GM23338 (cell line): ENCODE measurements around the gene VSTM2A. TPM values are rescaled to one million over a fixed set of nuclear protein-coding genes. Genes with fewer than 3 reads are reported as not detected.

Experiments
- ATAC-seq: fragments of 200-7000 bp; cut with Tn5 transposase; 3 replicates; pipeline ENCODE4 v1.9.1; 2020
- DNase-seq: peaks from one replicate; pipeline ENCODE4 v3.0.0-alpha.2; 2015; ENCODE audit warnings: low spot score
- H2AFZ ChIP-seq: fragments of 200-600 bp; sonication (generic); 2 replicates; pipeline ENCODE4 v1.8.0; 2016; ENCODE audit warnings: antibody characterized with exemption, mild to moderate bottlenecking, moderate library complexity
- H3F3A ChIP-seq: fragments of 200-600 bp; sonication (generic); replicated peaks from 2 replicates; pipeline ENCODE4 v1.8.0; 2017; ENCODE audit warnings: antibody characterized with exemption, mixed run types, low read depth
- H3K27ac ChIP-seq: fragments of 200-600 bp; sonication (generic); 2 replicates; pipeline ENCODE4 v1.6.1; 2016; ENCODE audit warnings: low read depth
- H3K27me3 ChIP-seq: fragments of 200-600 bp; sonication (generic); 2 replicates; pipeline ENCODE4 v1.8.0; 2016; ENCODE audit warnings: mild to moderate bottlenecking, mixed run types, moderate library complexity; ENCODE audit not compliant: insufficient read depth
- H3K36me3 ChIP-seq: fragments of 200-600 bp; sonication (generic); 2 replicates; pipeline ENCODE4 v1.8.0; 2016; ENCODE audit warnings: mild to moderate bottlenecking; ENCODE audit not compliant: insufficient read depth
- H3K4me1 ChIP-seq: fragments of 200-600 bp; sonication (generic); 2 replicates; pipeline ENCODE4 v1.8.0; 2016; ENCODE audit warnings: mild to moderate bottlenecking, moderate library complexity; ENCODE audit not compliant: insufficient read depth
- H3K4me2 ChIP-seq: fragments of 200-600 bp; sonication (generic); 2 replicates; pipeline ENCODE4 v1.7.1; 2017; ENCODE audit warnings: mixed run types
- H3K4me3 ChIP-seq: fragments of 200-600 bp; sonication (generic); 2 replicates; pipeline ENCODE4 v1.6.1; 2016; ENCODE audit warnings: mixed run types
- H3K79me2 ChIP-seq: fragments of 200-600 bp; sonication (generic); replicated peaks from 2 replicates; pipeline ENCODE4 v1.8.0; 2017; ENCODE audit warnings: mild to moderate bottlenecking; ENCODE audit not compliant: insufficient read depth
- H3K9me2 ChIP-seq: fragments of 200-600 bp; sonication (generic); 2 replicates; pipeline ENCODE4 v1.8.0; 2017; ENCODE audit not compliant: insufficient read depth
- H4K20me1 ChIP-seq: fragments of 200-600 bp; sonication (generic); replicated peaks from 2 replicates; pipeline ENCODE4 v1.8.0; 2017; ENCODE audit warnings: mild to moderate bottlenecking; ENCODE audit not compliant: insufficient read depth
- H3K27ac Mint-ChIP-seq: 2 replicates; pipeline ENCODE4 v1.8.0; 2020; ENCODE audit warnings: inconsistent platforms, mild to moderate bottlenecking, moderate library complexity, mixed read lengths
- H3K27me3 Mint-ChIP-seq: 3 replicates; pipeline ENCODE4 v1.8.0; 2022; ENCODE audit warnings: low read depth, mild to moderate bottlenecking, moderate library complexity, mixed read lengths, inconsistent platforms; ENCODE audit not compliant: insufficient read depth, poor library complexity
- H3K36me3 Mint-ChIP-seq: 3 replicates; pipeline ENCODE4 v1.8.0; 2021; ENCODE audit warnings: low read depth, mild to moderate bottlenecking, inconsistent platforms, moderate library complexity, mixed read lengths
- H3K4me1 Mint-ChIP-seq: 3 replicates; pipeline ENCODE4 v1.8.0; 2020; ENCODE audit warnings: mild to moderate bottlenecking, inconsistent platforms, mixed read lengths
- H3K4me3 Mint-ChIP-seq: 3 replicates; pipeline ENCODE4 v1.8.0; 2021; ENCODE audit warnings: moderate library complexity, mild to moderate bottlenecking, inconsistent platforms, mixed read lengths
- H3K9me3 Mint-ChIP-seq: 3 replicates; pipeline ENCODE4 v1.8.0; 2020; ENCODE audit warnings: moderate library complexity, mild to moderate bottlenecking, inconsistent platforms, mixed read lengths
- EZH2 ChIP-seq: fragments of 200-600 bp; sonication (generic); IDR thresholded peaks from one replicate; pipeline ENCODE4 v1.8.0; 2017; ENCODE audit warnings: antibody characterized with exemption, mild to moderate bottlenecking, low read depth; ENCODE audit not compliant: unreplicated experiment
- POLR2AphosphoS5 ChIP-seq: IDR thresholded peaks from 2 replicates; pipeline ENCODE4 v1.6.1; 2016; ENCODE audit warnings: antibody characterized with exemption, low read depth
- STAT1 ChIP-seq: IDR thresholded peaks from one replicate; pipeline ENCODE4 v1.6.1; 2016; ENCODE audit warnings: antibody characterized with exemption; ENCODE audit not compliant: unreplicated experiment
- polyA plus RNA-seq: library from polyadenylated mRNA; unstranded; fragments of >200 nt; fragmentation: Nextera tagmentation; extraction: Ambion mirVana; gene quantifications from 2 replicates; pipeline ENCODE4 v1.2.1, GENCODE V29; 2016
- total RNA-seq: library from RNA; depleted of rRNA; stranded (reverse); fragments of >200 nt; shearing (Covaris generic); gene quantifications from 2 replicates; pipeline ENCODE4 v1.2.3, GENCODE V29; 2014
- TF ChIP-seq, protein P1 (sequence below): IDR thresholded peaks from one replicate; pipeline ENCODE4 v1.6.1; 2018; ENCODE audit warnings: antibody characterized with exemption; ENCODE audit not compliant: unreplicated experiment
- TF ChIP-seq, protein P2 (sequence below), 2 experiments: fragments of 200-600 bp in 1 of 2; sonication (generic) in 1 of 2; conservative IDR thresholded peaks; 2 replicates each; pipeline versions ENCODE4 v1.5.1 to v1.6.1; 2016 to 2017; ENCODE audit warnings: antibody characterized with exemption in 2 of 2, low read depth in 2 of 2, mild to moderate bottlenecking in 2 of 2, moderate library complexity in 1 of 2

Gene VSTM2A
- total and polyA plus RNA-seq, 2 experiments from 2014 or later: 0.73 to 0.79 TPM

- Mint-ChIP-seq H3K36me3 (no peaks in the 10 kb centered on the region), H3K4me1 (peaks cover 7% of the 10 kb centered on the region; the same call in 2 of the 3 replicates), H3K27ac (no peak overlapping the region), H3K4me3 (no peak overlapping the region), H3K27me3 (peaks cover 2% of the 10 kb centered on the region), H3K9me3 (no peaks in the 10 kb centered on the region)
- TF ChIP-seq EZH2 (no peak), POLR2AphosphoS5 (no peak), STAT1 (no peak)
- ATAC-seq: no peak
- H4K20me1 ChIP-seq: no peaks in the 10 kb centered on the region
- no peak overlapping the region for H3K27ac ChIP-seq
- H2AFZ ChIP-seq: no peak overlapping the region
- no peaks in the 10 kb centered on the region for H3F3A ChIP-seq
- H3K9me2 ChIP-seq: 0 out of 2 replicates have a peak, but pooled peaks cover 5% of the 10 kb centered on the region
- peaks cover 4% of the 10 kb centered on the region for H3K4me1 ChIP-seq
- no peaks in the 10 kb centered on the region for H3K36me3 ChIP-seq
- no peak overlapping the region for H3K4me3 ChIP-seq
- no peaks in the 10 kb centered on the region for H3K79me2 ChIP-seq
- no peak overlapping the region for H3K4me2 ChIP-seq
- no peak for DNase-seq
- H3K27me3 ChIP-seq: no peaks in the 10 kb centered on the region
Observed at GRCh38 chr7:54560723-54561122, 18.5 kb downstream of the VSTM2A start.

GRCh38 chr7:54563329-54563916 lies 21.2 kb downstream of the VSTM2A start:
- Histone ChIP-seq H3K9me2 (no peaks in the 10 kb centered on the region), H3F3A (no peaks in the 10 kb centered on the region), H3K27me3 (no peaks in the 10 kb centered on the region), H3K27ac (no peak overlapping the region), H3K36me3 (no peaks in the 10 kb centered on the region), H4K20me1 (no peaks in the 10 kb centered on the region), H3K79me2 (no peaks in the 10 kb centered on the region), H3K4me1 (peaks cover 2% of the 10 kb centered on the region; the same call in 1 of the 2 replicates), H2AFZ (peak overlapping the region; percentile 15; the same call in 1 of the 2 replicates), H3K4me3 (no peak overlapping the region), H3K4me2 (no peak overlapping the region)
- Mint-ChIP-seq H3K27ac (no peak overlapping the region), H3K36me3 (no peaks in the 10 kb centered on the region), H3K4me1 (peaks cover 4% of the 10 kb centered on the region; the same call in 2 of the 3 replicates), H3K27me3 (no peaks in the 10 kb centered on the region), H3K4me3 (no peak overlapping the region), H3K9me3 (no peaks in the 10 kb centered on the region)
- TF ChIP-seq, protein P1, sequence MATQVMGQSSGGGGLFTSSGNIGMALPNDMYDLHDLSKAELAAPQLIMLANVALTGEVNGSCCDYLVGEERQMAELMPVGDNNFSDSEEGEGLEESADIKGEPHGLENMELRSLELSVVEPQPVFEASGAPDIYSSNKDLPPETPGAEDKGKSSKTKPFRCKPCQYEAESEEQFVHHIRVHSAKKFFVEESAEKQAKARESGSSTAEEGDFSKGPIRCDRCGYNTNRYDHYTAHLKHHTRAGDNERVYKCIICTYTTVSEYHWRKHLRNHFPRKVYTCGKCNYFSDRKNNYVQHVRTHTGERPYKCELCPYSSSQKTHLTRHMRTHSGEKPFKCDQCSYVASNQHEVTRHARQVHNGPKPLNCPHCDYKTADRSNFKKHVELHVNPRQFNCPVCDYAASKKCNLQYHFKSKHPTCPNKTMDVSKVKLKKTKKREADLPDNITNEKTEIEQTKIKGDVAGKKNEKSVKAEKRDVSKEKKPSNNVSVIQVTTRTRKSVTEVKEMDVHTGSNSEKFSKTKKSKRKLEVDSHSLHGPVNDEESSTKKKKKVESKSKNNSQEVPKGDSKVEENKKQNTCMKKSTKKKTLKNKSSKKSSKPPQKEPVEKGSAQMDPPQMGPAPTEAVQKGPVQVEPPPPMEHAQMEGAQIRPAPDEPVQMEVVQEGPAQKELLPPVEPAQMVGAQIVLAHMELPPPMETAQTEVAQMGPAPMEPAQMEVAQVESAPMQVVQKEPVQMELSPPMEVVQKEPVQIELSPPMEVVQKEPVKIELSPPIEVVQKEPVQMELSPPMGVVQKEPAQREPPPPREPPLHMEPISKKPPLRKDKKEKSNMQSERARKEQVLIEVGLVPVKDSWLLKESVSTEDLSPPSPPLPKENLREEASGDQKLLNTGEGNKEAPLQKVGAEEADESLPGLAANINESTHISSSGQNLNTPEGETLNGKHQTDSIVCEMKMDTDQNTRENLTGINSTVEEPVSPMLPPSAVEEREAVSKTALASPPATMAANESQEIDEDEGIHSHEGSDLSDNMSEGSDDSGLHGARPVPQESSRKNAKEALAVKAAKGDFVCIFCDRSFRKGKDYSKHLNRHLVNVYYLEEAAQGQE: no peak
- TF ChIP-seq, protein P2, sequence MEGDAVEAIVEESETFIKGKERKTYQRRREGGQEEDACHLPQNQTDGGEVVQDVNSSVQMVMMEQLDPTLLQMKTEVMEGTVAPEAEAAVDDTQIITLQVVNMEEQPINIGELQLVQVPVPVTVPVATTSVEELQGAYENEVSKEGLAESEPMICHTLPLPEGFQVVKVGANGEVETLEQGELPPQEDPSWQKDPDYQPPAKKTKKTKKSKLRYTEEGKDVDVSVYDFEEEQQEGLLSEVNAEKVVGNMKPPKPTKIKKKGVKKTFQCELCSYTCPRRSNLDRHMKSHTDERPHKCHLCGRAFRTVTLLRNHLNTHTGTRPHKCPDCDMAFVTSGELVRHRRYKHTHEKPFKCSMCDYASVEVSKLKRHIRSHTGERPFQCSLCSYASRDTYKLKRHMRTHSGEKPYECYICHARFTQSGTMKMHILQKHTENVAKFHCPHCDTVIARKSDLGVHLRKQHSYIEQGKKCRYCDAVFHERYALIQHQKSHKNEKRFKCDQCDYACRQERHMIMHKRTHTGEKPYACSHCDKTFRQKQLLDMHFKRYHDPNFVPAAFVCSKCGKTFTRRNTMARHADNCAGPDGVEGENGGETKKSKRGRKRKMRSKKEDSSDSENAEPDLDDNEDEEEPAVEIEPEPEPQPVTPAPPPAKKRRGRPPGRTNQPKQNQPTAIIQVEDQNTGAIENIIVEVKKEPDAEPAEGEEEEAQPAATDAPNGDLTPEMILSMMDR (conservative IDR thresholded peaks at IDR 0.05; ENCODE audit: low read depth in 2 of 2): 0 out of 4 replicates have a peak, but pooled peaks of 1 of the 2 experiments have one; percentile 0
- DNase-seq (no peak), ATAC-seq (no peak)
